Measurements from ENCODE around the gene PLOD2.
"Not testable (repeated sequence)": the region's sequence is repeated elsewhere in the genome, so short reads cannot be mapped to it uniquely, and the experiment has no call there.

The PLOD2 gene

GRCh38 chr3:146139586-146140110, 21.3 kb downstream of the PLOD2 start:
- no peak for DNase-seq (ENCODE audit: low read depth, low spot score)

- no peak for DNase-seq (ENCODE audit: low read depth, low spot score)
These were observed 22.1 kb downstream of the PLOD2 start for GRCh38 chr3:146138902-146139301.

- no peak for DNase-seq (ENCODE audit: low read depth, low spot score)
These were observed 24.3 kb downstream of the PLOD2 start for GRCh38 chr3:146136647-146137046.

GRCh38 chr3:146134348-146135117, 26.5 kb downstream of the PLOD2 start:
- no peak for DNase-seq (ENCODE audit: low read depth, low spot score)

GRCh38 chr3:146133441-146133840, 27.5 kb downstream of the PLOD2 start:
- no peak for DNase-seq (ENCODE audit: low read depth, low spot score)

- no peak for DNase-seq (ENCODE audit: low read depth, low spot score)
These were observed 29.2 kb downstream of the PLOD2 start for GRCh38 chr3:146131616-146132410.

GRCh38 chr3:146130881-146131371, 30.1 kb downstream of the PLOD2 start:
- DNase-seq (ENCODE audit: low read depth, low spot score), result no peak

- DNase-seq (ENCODE audit: low read depth, low spot score), result no peak
These were observed 31.2 kb downstream of the PLOD2 start for GRCh38 chr3:146129750-146130149.

- DNase-seq (ENCODE audit: low read depth, low spot score), result no peak
These were observed 32.0 kb downstream of the PLOD2 start for GRCh38 chr3:146128939-146129338.

- no peak for DNase-seq (ENCODE audit: low read depth, low spot score)
These were observed 32.8 kb downstream of the PLOD2 start for GRCh38 chr3:146128179-146128578.

- no peak for DNase-seq (ENCODE audit: low read depth, low spot score)
These were observed 35.0 kb downstream of the PLOD2 start for GRCh38 chr3:146125951-146126350.

- no peak for DNase-seq (ENCODE audit: low read depth, low spot score)
These were observed 36.7 kb downstream of the PLOD2 start for GRCh38 chr3:146124126-146124801.

GRCh38 chr3:146117406-146118285, 43.3 kb downstream of the PLOD2 start:
- no peak for DNase-seq (ENCODE audit: low read depth, low spot score)

GRCh38 chr3:146115619-146116018, 45.4 kb downstream of the PLOD2 start:
- DNase-seq (ENCODE audit: low read depth, low spot score), result no peak

- DNase-seq (ENCODE audit: low read depth, low spot score), result not testable (repeated sequence)
These were observed 47.2 kb downstream of the PLOD2 start for GRCh38 chr3:146113804-146114203.

GRCh38 chr3:146111337-146111736, 49.6 kb downstream of the PLOD2 start:
- DNase-seq (ENCODE audit: low read depth, low spot score), result no peak

- DNase-seq (ENCODE audit: low read depth, low spot score), result no peak
These were observed 50.8 kb downstream of the PLOD2 start for GRCh38 chr3:146110161-146110560.

GRCh38 chr3:146106986-146107385, 54.0 kb downstream of the PLOD2 start:
- no peak for DNase-seq (ENCODE audit: low read depth, low spot score)

GRCh38 chr3:146104068-146104467, 56.9 kb downstream of the PLOD2 start:
- DNase-seq (ENCODE audit: low read depth, low spot score), result no peak

- DNase-seq (ENCODE audit: low read depth, low spot score), result no peak
These were observed 58.1 kb downstream of the PLOD2 start for GRCh38 chr3:146102885-146103284.

- no peak for DNase-seq (ENCODE audit: low read depth, low spot score)
These were observed 59.4 kb downstream of the PLOD2 start for GRCh38 chr3:146101538-146101937.

All from smooth muscle cell of the brain vasculature (primary cell).